H1 (cell line): Measurements from ENCODE around the gene SECISBP2. TPM values are rescaled to one million over a fixed set of nuclear protein-coding genes. Genes with fewer than 3 reads are reported as not detected.

Experiments used
- CTCF ChIA-PET: fragments of 300-600 bp; sonication (Branson Sonifier 250); formaldehyde crosslinking; loops from one replicate; lab custom pipeline; 2021; ENCODE audit not compliant: partially characterized antibody; lab: Charles Lee
- POLR2A ChIA-PET: fragments of 300-600 bp; sonication (Branson Sonifier 250); formaldehyde crosslinking; loops from one replicate; lab custom pipeline; 2021; ENCODE audit warnings: inconsistent platforms; ENCODE audit not compliant: partially characterized antibody; lab: Charles Lee
- DNase-seq, 2 experiments: peaks; one replicate each; pipeline versions ENCODE4 v3.0.0 to v3.0.0-alpha.2; 2010 to 2022; ENCODE audit warnings: low spot score in 2 of 2, low read depth in 1 of 2, mixed read lengths in 1 of 2
- FAIRE-seq: peaks from 2 replicates; lab custom pipeline; 2011; peaks lifted over from hg19 to GRCh38; lab: Jason Lieb, UNC
- H2AFZ ChIP-seq: 2 replicates; pipeline ENCODE4 v1.8.1; 2012; ENCODE audit warnings: low read length, inconsistent platforms
- H2AK5ac ChIP-seq: 2 replicates; pipeline ENCODE4 v1.6.1; 2013; ENCODE audit warnings: low read depth, low read length
- H2BK120ac ChIP-seq: replicated peaks from 2 replicates; pipeline ENCODE3; 2013; ENCODE audit warnings: low read depth, low read length, inconsistent platforms
- H2BK12ac ChIP-seq: 2 replicates; pipeline ENCODE4 v1.6.1; 2013; ENCODE audit warnings: low read depth, low read length
- H2BK15ac ChIP-seq: 2 replicates; pipeline ENCODE4 v1.6.1; 2013; ENCODE audit warnings: low read length
- H2BK20ac ChIP-seq: 2 replicates; pipeline ENCODE4 v1.6.1; 2013; ENCODE audit warnings: low read length
- H2BK5ac ChIP-seq: 2 replicates; pipeline ENCODE4 v1.6.1; 2013; ENCODE audit warnings: low read depth, low read length
- H3K14ac ChIP-seq: 2 replicates; pipeline ENCODE4 v1.6.1; 2013; ENCODE audit warnings: inconsistent platforms; ENCODE audit not compliant: insufficient read length
- H3K18ac ChIP-seq: 2 replicates; pipeline ENCODE4 v1.6.1; 2013; ENCODE audit warnings: low read length; ENCODE audit errors: extremely low read depth
- H3K23ac ChIP-seq: 2 replicates; pipeline ENCODE4 v1.6.1; 2013; ENCODE audit warnings: inconsistent platforms; ENCODE audit not compliant: insufficient read length
- H3K23me2 ChIP-seq: 2 replicates; pipeline ENCODE4 v1.6.1; 2013; ENCODE audit warnings: low read depth, low read length
- H3K27ac ChIP-seq: 2 replicates; pipeline ENCODE4 v1.6.1; 2011; ENCODE audit warnings: low read depth, low read length, inconsistent platforms
- H3K27me3 ChIP-seq, 4 experiments: replicated peaks in 1 of 4; 1 replicate in 1 of 4; 2 replicates in 3 of 4; pipeline versions ENCODE4 v1.6.1 to v1.8.1; 2011 to 2013; ENCODE audit warnings: low read length in 3 of 4, mild to moderate bottlenecking in 3 of 4, inconsistent platforms in 2 of 4, mixed read lengths in 2 of 4, moderate library complexity in 1 of 4; ENCODE audit not compliant: control insufficient read depth in 3 of 4, insufficient read depth in 3 of 4; ENCODE audit errors: extremely low read depth in 1 of 4
- H3K36me3 ChIP-seq, 4 experiments: 2 replicates each; pipeline versions ENCODE4 v1.6.1 to v1.8.1; 2011 to 2013; ENCODE audit warnings: mild to moderate bottlenecking in 4 of 4, low read length in 3 of 4, moderate library complexity in 2 of 4, control low read depth in 1 of 4, inconsistent platforms in 1 of 4; ENCODE audit not compliant: insufficient read depth in 4 of 4, control insufficient read depth in 2 of 4
- H3K4ac ChIP-seq: replicated peaks from 2 replicates; pipeline ENCODE3; 2013; ENCODE audit warnings: low read length, low read depth, mixed read lengths, inconsistent platforms; ENCODE audit not compliant: insufficient read length
- H3K4me1 ChIP-seq, 4 experiments: replicated peaks in 1 of 4; 1 replicate in 1 of 4; 2 replicates in 3 of 4; pipeline versions ENCODE4 v1.6.1 to v1.8.1; 2011 to 2013; ENCODE audit warnings: low read length in 3 of 4, inconsistent platforms in 2 of 4, mixed read lengths in 1 of 4; ENCODE audit not compliant: insufficient read depth in 4 of 4, control insufficient read depth in 3 of 4
- H3K4me2 ChIP-seq, 2 experiments: 2 replicates each; pipeline versions ENCODE4 v1.6.1 to v1.8.1; 2011 to 2013; ENCODE audit warnings: low read depth in 2 of 2, low read length in 2 of 2, control low read depth in 1 of 2, inconsistent platforms in 1 of 2, mild to moderate bottlenecking in 1 of 2; ENCODE audit not compliant: insufficient read depth in 1 of 2
- H3K4me3 ChIP-seq, 4 experiments: fragments of 200-600, 300-600 bp in 1 of 4; sonication (generic), shearing (Covaris generic), sonication (Bioruptor Twin) in 1 of 4; 2 replicates each; pipeline versions ENCODE4 v1.5.1 to v1.8.1; 2011 to 2016; ENCODE audit warnings: low read length in 4 of 4, low read depth in 3 of 4, control low read depth in 2 of 4, inconsistent platforms in 2 of 4, mild to moderate bottlenecking in 2 of 4, mixed read lengths in 1 of 4, moderate library complexity in 1 of 4; ENCODE audit not compliant: insufficient read depth in 2 of 4; ENCODE audit errors: extremely low read depth in 1 of 4
- H3K56ac ChIP-seq: replicated peaks from 2 replicates; pipeline ENCODE3; 2013; ENCODE audit warnings: low read depth, mild to moderate bottlenecking, mixed read lengths, low read length, inconsistent platforms; ENCODE audit not compliant: insufficient read length
- H3K79me1 ChIP-seq: 2 replicates; pipeline ENCODE4 v1.6.1; 2013; ENCODE audit warnings: low read depth, low read length, control low read depth
- H3K79me2 ChIP-seq, 2 experiments: 2 replicates each; pipeline versions ENCODE4 v1.6.1 to v1.8.1; 2012 to 2013; ENCODE audit warnings: low read length in 2 of 2, mild to moderate bottlenecking in 2 of 2, inconsistent platforms in 1 of 2; ENCODE audit not compliant: insufficient read depth in 2 of 2, control insufficient read depth in 1 of 2
- H3K9ac ChIP-seq, 4 experiments: replicated peaks in 1 of 4; 1 replicate in 1 of 4; 2 replicates in 3 of 4; pipeline versions ENCODE4 v1.6.1 to v1.8.1; 2011 to 2013; ENCODE audit warnings: low read depth in 3 of 4, low read length in 3 of 4, control low read depth in 2 of 4, mild to moderate bottlenecking in 2 of 4, moderate library complexity in 2 of 4, inconsistent platforms in 1 of 4; ENCODE audit errors: extremely low read depth in 1 of 4
- H3K9me3 ChIP-seq, 2 experiments: 2 replicates each; pipeline versions ENCODE4 v1.6.1 to v1.8.1; 2012 to 2013; ENCODE audit warnings: mild to moderate bottlenecking in 2 of 2, moderate library complexity in 2 of 2, control low read depth in 1 of 2, inconsistent platforms in 1 of 2, low read depth in 1 of 2, low read length in 1 of 2, mixed read lengths in 1 of 2; ENCODE audit not compliant: insufficient read depth in 2 of 2
- H4K20me1 ChIP-seq, 2 experiments: replicated peaks in 1 of 2; 2 replicates each; pipeline versions ENCODE3 to v1.8.1; 2011 to 2013; ENCODE audit warnings: inconsistent platforms in 2 of 2, low read length in 2 of 2, mild to moderate bottlenecking in 1 of 2; ENCODE audit not compliant: insufficient read depth in 2 of 2, control insufficient read depth in 1 of 2
- H4K5ac ChIP-seq: 2 replicates; pipeline ENCODE4 v1.6.1; 2013; ENCODE audit warnings: low read length, low read depth, mixed read lengths, inconsistent platforms; ENCODE audit not compliant: insufficient read length
- H4K8ac ChIP-seq: 2 replicates; pipeline ENCODE4 v1.8.0; 2013; ENCODE audit warnings: mild to moderate bottlenecking, moderate library complexity, low read length, inconsistent platforms; ENCODE audit not compliant: insufficient read depth; ENCODE audit errors: extremely low read depth
- H4K91ac ChIP-seq: replicated peaks from 2 replicates; pipeline ENCODE3; 2013; ENCODE audit warnings: low read length, mixed read lengths, inconsistent platforms; ENCODE audit not compliant: insufficient read length
- BACH1 ChIP-seq: IDR thresholded peaks from 2 replicates; pipeline ENCODE4 v1.6.1; 2012; ENCODE audit warnings: low read length, improper control_type of control experiment
- BRCA1 ChIP-seq: IDR thresholded peaks from 2 replicates; pipeline ENCODE4 v1.6.1; 2012; ENCODE audit warnings: low read depth, low read length, improper control_type of control experiment
- GABPA ChIP-seq: IDR thresholded peaks from 2 replicates; pipeline ENCODE4 v1.6.1; 2011; ENCODE audit warnings: mild to moderate bottlenecking, low read length, moderate library complexity, borderline replicate concordance; ENCODE audit not compliant: insufficient read depth
- NANOG ChIP-seq: IDR thresholded peaks from 2 replicates; pipeline ENCODE4 v1.6.1; 2011; ENCODE audit warnings: low read length, low read depth, mild to moderate bottlenecking, inconsistent platforms; ENCODE audit not compliant: insufficient read depth, poor library complexity, severe bottlenecking
- POLR2A ChIP-seq, 2 experiments: IDR thresholded peaks; 1 replicate in 1 of 2; 2 replicates in 1 of 2; pipeline ENCODE4 v1.6.1; 2011; ENCODE audit warnings: low read depth in 2 of 2, low read length in 2 of 2, mild to moderate bottlenecking in 2 of 2; ENCODE audit errors: control extremely low read depth in 1 of 2
- SP4 ChIP-seq: IDR thresholded peaks from 2 replicates; pipeline ENCODE4 v1.6.1; 2012; ENCODE audit warnings: low read length, inconsistent platforms
- SRF ChIP-seq: IDR thresholded peaks from 2 replicates; pipeline ENCODE4 v1.6.1; 2011; ENCODE audit warnings: mild to moderate bottlenecking, low read depth, low read length, moderate library complexity
- TEAD4 ChIP-seq: IDR thresholded peaks from 2 replicates; pipeline ENCODE4 v1.6.1; 2012; ENCODE audit warnings: low read depth, low read length, inconsistent platforms, mixed read lengths
- WGBS, 2 experiments: shearing (Covaris generic) in 1 of 2; methylation state at CpG; one replicate each; pipeline versions ENCODE4 v1.1.6 to v1.1.7; 2013 to 2015; ENCODE audit warnings: low lambda C conversion rate in 2 of 2, mixed read lengths in 2 of 2, inconsistent platforms in 1 of 2, low coverage in 1 of 2, missing lambda C conversion rate in 1 of 2; ENCODE audit not compliant: insufficient replicate concordance in 2 of 2, insufficient coverage in 1 of 2, insufficient read length in 1 of 2; ENCODE audit errors: extremely low coverage in 1 of 2, missing lambda C conversion rate in 1 of 2; 5-methylcytosine and 5-hydroxymethylcytosine counted together
- polyA plus RNA-seq, 7 experiments: library from polyadenylated mRNA; depleted of rRNA in 3 of 7; stranded (reverse) in 5 of 7; unstranded in 2 of 7; fragments of >200 nt in 5 of 7; fragments of 200-250 nt in 2 of 7; gene quantifications; 1 replicate in 5 of 7; 2 replicates in 1 of 7; 4 replicates in 1 of 7; pipeline versions ENCODE4 v1.2.1 to v1.2.3, GENCODE V29; 2011 to 2013; ENCODE audit warnings: missing spikeins in 2 of 7, mixed read lengths in 2 of 7
- total RNA-seq: library from RNA; stranded (reverse); fragmentation: NEBNext Ultra II Directional; extraction: Animal tissue kit (Norgen Biotek cat#: 25700); gene quantifications from 2 replicates; pipeline ENCODE4 v1.2.1, GENCODE V29; 2021
- TF ChIP-seq, protein P1 (sequence below): IDR thresholded peaks from 2 replicates; pipeline ENCODE4 v1.6.1; 2012; ENCODE audit warnings: inconsistent platforms
- TF ChIP-seq, protein P2 (sequence below), 3 experiments: IDR thresholded peaks; 1 replicate in 2 of 3; 2 replicates in 1 of 3; pipeline versions ENCODE4 v1.5.1 to v1.6.1; 2011; ENCODE audit warnings: low read length in 3 of 3, mild to moderate bottlenecking in 3 of 3, inconsistent platforms in 2 of 3, low read depth in 1 of 3, moderate library complexity in 1 of 3; ENCODE audit not compliant: insufficient read depth in 1 of 3; ENCODE audit errors: control extremely low read depth in 1 of 3
- TF ChIP-seq, protein P3 (sequence below): IDR thresholded peaks from 2 replicates; pipeline ENCODE4 v1.6.1; 2011; ENCODE audit warnings: low read length, improper control_type of control experiment

Gene SECISBP2
- total and polyA plus RNA-seq, 2 of the 8 experiments (the other 6 are each of a cell fraction or from before 2014, with no cell fraction given): 39.0 to 61.7 TPM

DNA sequence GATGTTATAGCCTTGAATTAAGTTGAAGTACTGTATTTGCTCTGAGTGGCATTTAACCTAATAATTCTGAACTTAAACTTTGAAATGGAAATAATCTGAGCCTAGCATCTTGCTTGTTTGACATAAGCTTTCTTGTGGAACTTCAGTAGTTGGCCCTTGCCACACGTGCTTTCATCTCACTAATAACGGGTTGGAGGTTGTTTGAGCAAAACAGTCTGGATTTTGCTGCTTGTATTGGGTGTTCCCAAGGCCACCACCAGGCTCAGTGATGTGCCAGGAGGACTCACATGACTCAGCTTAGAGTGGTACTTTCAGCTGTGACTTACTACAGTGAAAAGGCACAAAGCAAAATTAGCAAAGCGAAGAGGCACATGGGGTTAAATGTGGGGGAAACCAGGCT, 35.7 kb downstream of the SECISBP2 start:
- H3K18ac ChIP-seq: no peak overlapping the region
- no peak overlapping the region for H4K5ac ChIP-seq
- H3K27ac ChIP-seq: no peak overlapping the region
- no peak overlapping the region for H2BK20ac ChIP-seq
- no peak overlapping the region for H2BK12ac ChIP-seq
- no peaks in the 10 kb centered on the region for H3K79me2 ChIP-seq
- H2BK120ac ChIP-seq: no peak overlapping the region
- no peak overlapping the region for H3K56ac ChIP-seq
- POLR2A ChIA-PET: interaction anchor here (1.3 kb wide), 1 partner anchor 11 kb away, joined by 4 read pairs; no protein-coding TSS in a partner anchor
- no peaks in the 10 kb centered on the region for H3K27me3 ChIP-seq
- no peak overlapping the region for H2BK15ac ChIP-seq
- no peak overlapping the region for H3K4me2 ChIP-seq
- H3K23me2 ChIP-seq: no peaks in the 10 kb centered on the region
- no peak overlapping the region for H3K4me3 ChIP-seq
- WGBS, 2 experiments: 91% methylated on average over 3 of the region's 3 CpGs; no CpG with 5 or more reads in 1 of the 2 experiments
- H2AK5ac ChIP-seq: no peak overlapping the region
- CTCF ChIA-PET: interaction anchor here (0.7 to 1.3 kb wide), 2 partner anchors 10 to 44 kb away, joined by 3 read pairs; no protein-coding TSS in a partner anchor
- no peak overlapping the region for H3K14ac ChIP-seq
- no peaks in the 10 kb centered on the region for H3K9me3 ChIP-seq
- FAIRE-seq (no peak), DNase-seq (no peak)
- no peak overlapping the region for H3K4ac ChIP-seq
- peaks cover 6 to 17% of the 10 kb centered on the region in 2 experiments for H4K20me1 ChIP-seq
- no peak overlapping the region; a peak in 1 of 7 replicates for H3K9ac ChIP-seq
- H3K36me3 ChIP-seq: peaks cover 57 to 96% (median 81%) of the 10 kb centered on the region in 4 experiments
- H2BK5ac ChIP-seq: no peak overlapping the region
- no peaks in the 10 kb centered on the region for H3K4me1 ChIP-seq
- no peak overlapping the region for H3K23ac ChIP-seq
- H4K91ac ChIP-seq: no peak overlapping the region
- peaks cover 2% of the 10 kb centered on the region; the same call in 1 of the 2 replicates for H3K79me1 ChIP-seq
- no peak overlapping the region for H4K8ac ChIP-seq
- no peak overlapping the region for H2AFZ ChIP-seq
- TF ChIP-seq, protein P1, sequence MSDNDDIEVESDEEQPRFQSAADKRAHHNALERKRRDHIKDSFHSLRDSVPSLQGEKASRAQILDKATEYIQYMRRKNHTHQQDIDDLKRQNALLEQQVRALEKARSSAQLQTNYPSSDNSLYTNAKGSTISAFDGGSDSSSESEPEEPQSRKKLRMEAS: no peak
- TF ChIP-seq BACH1 (no peak), NANOG (no peak), GABPA (no peak), BRCA1 (no peak), SRF (no peak), TEAD4 (no peak), POLR2A (IDR thresholded peaks at IDR 0.05; ENCODE audit: control extremely low read depth in 1 of 2, low read depth in 2 of 2, low read length in 2 of 2) (no peak), SP4 (no peak)
- TF ChIP-seq, protein P2, sequence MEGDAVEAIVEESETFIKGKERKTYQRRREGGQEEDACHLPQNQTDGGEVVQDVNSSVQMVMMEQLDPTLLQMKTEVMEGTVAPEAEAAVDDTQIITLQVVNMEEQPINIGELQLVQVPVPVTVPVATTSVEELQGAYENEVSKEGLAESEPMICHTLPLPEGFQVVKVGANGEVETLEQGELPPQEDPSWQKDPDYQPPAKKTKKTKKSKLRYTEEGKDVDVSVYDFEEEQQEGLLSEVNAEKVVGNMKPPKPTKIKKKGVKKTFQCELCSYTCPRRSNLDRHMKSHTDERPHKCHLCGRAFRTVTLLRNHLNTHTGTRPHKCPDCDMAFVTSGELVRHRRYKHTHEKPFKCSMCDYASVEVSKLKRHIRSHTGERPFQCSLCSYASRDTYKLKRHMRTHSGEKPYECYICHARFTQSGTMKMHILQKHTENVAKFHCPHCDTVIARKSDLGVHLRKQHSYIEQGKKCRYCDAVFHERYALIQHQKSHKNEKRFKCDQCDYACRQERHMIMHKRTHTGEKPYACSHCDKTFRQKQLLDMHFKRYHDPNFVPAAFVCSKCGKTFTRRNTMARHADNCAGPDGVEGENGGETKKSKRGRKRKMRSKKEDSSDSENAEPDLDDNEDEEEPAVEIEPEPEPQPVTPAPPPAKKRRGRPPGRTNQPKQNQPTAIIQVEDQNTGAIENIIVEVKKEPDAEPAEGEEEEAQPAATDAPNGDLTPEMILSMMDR (IDR thresholded peaks at IDR 0.05; ENCODE audit: control extremely low read depth in 1 of 3, insufficient read depth in 1 of 3, low read depth in 1 of 3, low read length in 3 of 3): no peak
- TF ChIP-seq, protein P3, sequence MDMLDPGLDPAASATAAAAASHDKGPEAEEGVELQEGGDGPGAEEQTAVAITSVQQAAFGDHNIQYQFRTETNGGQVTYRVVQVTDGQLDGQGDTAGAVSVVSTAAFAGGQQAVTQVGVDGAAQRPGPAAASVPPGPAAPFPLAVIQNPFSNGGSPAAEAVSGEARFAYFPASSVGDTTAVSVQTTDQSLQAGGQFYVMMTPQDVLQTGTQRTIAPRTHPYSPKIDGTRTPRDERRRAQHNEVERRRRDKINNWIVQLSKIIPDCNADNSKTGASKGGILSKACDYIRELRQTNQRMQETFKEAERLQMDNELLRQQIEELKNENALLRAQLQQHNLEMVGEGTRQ: no peak
